ENCODE measurements around the gene MYLK. TPM values are rescaled to one million over a fixed set of nuclear protein-coding genes. Genes with fewer than 3 reads are reported as not detected.

Gene MYLK
- total and polyA plus RNA-seq, 2 experiments from 2014 or later, result 13.1 to 27.1 TPM

- DNase-seq (ENCODE audit: low spot score), result no peak
- Histone ChIP-seq H3K79me2 (no peaks in the 10 kb centered on the region), H2AFZ (no peak overlapping the region), H3K9me2 (replicated peaks; ENCODE audit: insufficient read depth) (no peaks in the 10 kb centered on the region), H3K27me3 (no peaks in the 10 kb centered on the region), H3K4me2 (no peak overlapping the region), H4K20me1 (ENCODE audit: insufficient read depth, poor library complexity, severe bottlenecking) (no peaks in the 10 kb centered on the region), H3K4me3 (no peak overlapping the region), H3K36me3 (replicated peaks; ENCODE audit: insufficient read depth, low read depth) (no peaks in the 10 kb centered on the region), H3K4me1 (ENCODE audit: insufficient read depth) (no peaks in the 10 kb centered on the region), H3K27ac (no peak overlapping the region), H3K9me3 (ENCODE audit: low read depth) (no peaks in the 10 kb centered on the region)
- WGBS (ENCODE audit: low lambda C conversion rate, missing lambda C conversion rate), result 93% methylated on average over 1 of the region's 1 CpG
- no peak for TF ChIP-seq CTCF (IDR thresholded peaks at IDR 0.05; ENCODE audit: poor library complexity)
- TF ChIP-seq EZH2 (IDR thresholded peaks at IDR 0.05; ENCODE audit: borderline replicate concordance), result no peak
- no peak for TF ChIP-seq EZH2phosphoT487 (IDR thresholded peaks at IDR 0.05; ENCODE audit: low read depth, severe bottlenecking, unreplicated experiment)
Observed at GRCh38 chr3:123624302-123624701, 259.8 kb downstream of the MYLK start.

GRCh38 chr3:123623346-123623880 lies 260.7 kb downstream of the MYLK start:
- H3K79me2 ChIP-seq, result no peaks in the 10 kb centered on the region
- no peak overlapping the region for H3K27ac ChIP-seq
- DNase-seq (ENCODE audit: low spot score), result no peak
- no peaks in the 10 kb centered on the region for H3K9me3 ChIP-seq (ENCODE audit: low read depth)
- H4K20me1 ChIP-seq (ENCODE audit: insufficient read depth, poor library complexity, severe bottlenecking), result no peaks in the 10 kb centered on the region
- TF ChIP-seq EZH2 (IDR thresholded peaks at IDR 0.05; ENCODE audit: borderline replicate concordance), result no peak
- no peak for TF ChIP-seq CTCF (IDR thresholded peaks at IDR 0.05; ENCODE audit: poor library complexity)
- no peak for TF ChIP-seq EZH2phosphoT487 (IDR thresholded peaks at IDR 0.05; ENCODE audit: low read depth, severe bottlenecking, unreplicated experiment)
- H3K36me3 ChIP-seq (replicated peaks; ENCODE audit: insufficient read depth, low read depth), result no peaks in the 10 kb centered on the region
- peaks cover 3% of the 10 kb centered on the region for H3K4me1 ChIP-seq (ENCODE audit: insufficient read depth)
- H3K9me2 ChIP-seq (replicated peaks; ENCODE audit: insufficient read depth), result no peaks in the 10 kb centered on the region
- 91% methylated on average over 5 of the region's 5 CpGs for WGBS (ENCODE audit: low lambda C conversion rate, missing lambda C conversion rate)
- H3K4me2 ChIP-seq, result no peak overlapping the region
- H3K4me3 ChIP-seq, result no peak overlapping the region
- no peak overlapping the region for H2AFZ ChIP-seq
- H3K27me3 ChIP-seq, result no peaks in the 10 kb centered on the region

GRCh38 chr3:123622766-123623165 lies 261.4 kb downstream of the MYLK start:
- Histone ChIP-seq H3K4me2 (no peak overlapping the region), H2AFZ (no peak overlapping the region), H3K4me1 (ENCODE audit: insufficient read depth) (peaks cover 5% of the 10 kb centered on the region), H4K20me1 (ENCODE audit: insufficient read depth, poor library complexity, severe bottlenecking) (no peaks in the 10 kb centered on the region), H3K9me3 (ENCODE audit: low read depth) (no peaks in the 10 kb centered on the region), H3K36me3 (replicated peaks; ENCODE audit: insufficient read depth, low read depth) (no peaks in the 10 kb centered on the region), H3K27ac (no peak overlapping the region), H3K4me3 (no peak overlapping the region), H3K9me2 (replicated peaks; ENCODE audit: insufficient read depth) (no peaks in the 10 kb centered on the region), H3K79me2 (no peaks in the 10 kb centered on the region), H3K27me3 (no peaks in the 10 kb centered on the region)
- 92% methylated on average over 2 of the region's 2 CpGs for WGBS (ENCODE audit: low lambda C conversion rate, missing lambda C conversion rate)
- DNase-seq (ENCODE audit: low spot score), result no peak
- TF ChIP-seq CTCF (IDR thresholded peaks at IDR 0.05; ENCODE audit: poor library complexity), result no peak
- no peak for TF ChIP-seq EZH2 (IDR thresholded peaks at IDR 0.05; ENCODE audit: borderline replicate concordance)
- no peak for TF ChIP-seq EZH2phosphoT487 (IDR thresholded peaks at IDR 0.05; ENCODE audit: low read depth, severe bottlenecking, unreplicated experiment)

DNA sequence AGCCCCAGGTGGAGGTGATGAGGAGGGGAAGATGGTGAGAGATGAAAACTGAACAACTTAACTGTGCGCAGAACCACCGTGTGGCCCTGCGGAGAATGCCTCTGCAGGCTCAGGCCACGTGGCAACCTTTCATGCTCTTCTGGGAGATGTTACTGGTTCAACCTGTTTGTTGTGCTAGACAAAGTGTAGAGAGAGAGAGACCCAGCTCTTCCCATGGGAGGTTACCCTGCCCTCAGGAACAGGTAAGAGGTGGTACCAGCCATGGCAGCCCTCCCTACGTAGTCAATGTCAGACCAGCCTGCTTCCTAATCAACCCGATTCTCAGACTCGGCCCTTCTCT lies 262.3 kb downstream of the MYLK start:
- Histone ChIP-seq H3K9me2 (replicated peaks; ENCODE audit: insufficient read depth) (no peaks in the 10 kb centered on the region), H3K79me2 (no peaks in the 10 kb centered on the region), H3K4me1 (ENCODE audit: insufficient read depth) (peaks cover 5% of the 10 kb centered on the region), H3K27ac (no peak overlapping the region), H3K4me3 (no peak overlapping the region), H3K9me3 (ENCODE audit: low read depth) (no peaks in the 10 kb centered on the region), H2AFZ (no peak overlapping the region), H3K27me3 (no peaks in the 10 kb centered on the region), H3K36me3 (replicated peaks; ENCODE audit: insufficient read depth, low read depth) (no peaks in the 10 kb centered on the region), H3K4me2 (no peak overlapping the region), H4K20me1 (ENCODE audit: insufficient read depth, poor library complexity, severe bottlenecking) (no peaks in the 10 kb centered on the region)
- TF ChIP-seq EZH2phosphoT487 (IDR thresholded peaks at IDR 0.05; ENCODE audit: low read depth, severe bottlenecking, unreplicated experiment) (no peak), EZH2 (IDR thresholded peaks at IDR 0.05; ENCODE audit: borderline replicate concordance) (no peak), CTCF (IDR thresholded peaks at IDR 0.05; ENCODE audit: poor library complexity) (no peak)
- DNase-seq (ENCODE audit: low spot score), result no peak
- 99% methylated on average over 7 of the region's 7 CpGs for WGBS (ENCODE audit: low lambda C conversion rate, missing lambda C conversion rate)
